WTC11 (cell line): ENCODE measurements around the gene SLC9A9. TPM values are rescaled to one million over a fixed set of nuclear protein-coding genes. Genes with fewer than 3 reads are reported as not detected.

Experiments
- ATAC-seq: fragments of 200-7000 bp; cut with Tn5 transposase; 2 replicates; pipeline ENCODE4 v1.10.0; 2021; ENCODE audit warnings: mild to moderate bottlenecking, moderate library complexity
- CTCF ChIA-PET: fragments of 300-600 bp; sonication (Branson Sonifier 250); formaldehyde crosslinking; loops from one replicate; lab custom pipeline; 2021; ENCODE audit warnings: antibody characterized with exemption; lab: Charles Lee
- POLR2A ChIA-PET: fragments of 350-600 bp; sonication (Branson Sonifier 250); formaldehyde crosslinking; loops from one replicate; lab custom pipeline; 2021; ENCODE audit warnings: antibody characterized with exemption; lab: Charles Lee
- DNase-seq: peaks from one replicate; pipeline ENCODE4 v3.0.0; 2021; ENCODE audit warnings: low spot score
- H3K27ac Mint-ChIP-seq: 2 replicates; pipeline ENCODE4 v1.8.0; 2021; ENCODE audit warnings: mixed read lengths
- H3K27me3 Mint-ChIP-seq: 2 replicates; pipeline ENCODE4 v1.8.0; 2021; ENCODE audit warnings: low read depth, mild to moderate bottlenecking, moderate library complexity, mixed read lengths
- H3K36me3 Mint-ChIP-seq: 2 replicates; pipeline ENCODE4 v1.8.0; 2021; ENCODE audit warnings: mixed read lengths
- H3K4me1 Mint-ChIP-seq: 2 replicates; pipeline ENCODE4 v1.8.0; 2022; ENCODE audit warnings: mixed read lengths
- H3K4me3 Mint-ChIP-seq: 2 replicates; pipeline ENCODE4 v1.8.0; 2021; ENCODE audit warnings: mild to moderate bottlenecking, moderate library complexity, mixed read lengths
- H3K9me3 Mint-ChIP-seq: 2 replicates; pipeline ENCODE4 v1.8.0; 2021; ENCODE audit warnings: mixed read lengths
- AFF4 ChIP-seq: sonication (generic); formaldehyde crosslinking; IDR thresholded peaks from 2 replicates; pipeline ENCODE4 v1.8.1; 2023; ENCODE audit warnings: mild to moderate bottlenecking, missing genetic modification reagents, borderline replicate concordance
- ETV6 ChIP-seq: sonication (generic); formaldehyde crosslinking; IDR thresholded peaks from 2 replicates; pipeline ENCODE4 v1.8.1; 2022; ENCODE audit warnings: mild to moderate bottlenecking, missing genetic modification reagents
- MYBL2 ChIP-seq: sonication (generic); formaldehyde crosslinking; IDR thresholded peaks from 2 replicates; pipeline ENCODE4 v1.8.1; 2023; ENCODE audit warnings: mild to moderate bottlenecking, moderate library complexity, missing genetic modification reagents
- NR1H2 ChIP-seq: sonication (generic); formaldehyde crosslinking; IDR thresholded peaks from 2 replicates; pipeline ENCODE4 v1.9.0; 2021; ENCODE audit warnings: mild to moderate bottlenecking, moderate library complexity, missing genetic modification reagents
- NR2C2 ChIP-seq: sonication (generic); formaldehyde crosslinking; IDR thresholded peaks from 2 replicates; pipeline ENCODE4 v1.8.0; 2022; ENCODE audit warnings: mild to moderate bottlenecking, missing genetic modification reagents
- NR3C1 ChIP-seq: sonication (generic); formaldehyde crosslinking; conservative IDR thresholded peaks from 2 replicates; pipeline ENCODE4 v1.8.1; 2023; ENCODE audit warnings: low read depth, mild to moderate bottlenecking, missing genetic modification reagents
- PRDM15 ChIP-seq: sonication (generic); formaldehyde crosslinking; IDR thresholded peaks from 2 replicates; pipeline ENCODE4 v1.8.0; 2022; ENCODE audit warnings: missing genetic modification reagents
- RELA ChIP-seq: sonication (generic); formaldehyde crosslinking; IDR thresholded peaks from 2 replicates; pipeline ENCODE4 v1.8.1; 2022; ENCODE audit warnings: missing genetic modification reagents, mild to moderate bottlenecking, borderline replicate concordance
- TEAD1 ChIP-seq: sonication (generic); formaldehyde crosslinking; IDR thresholded peaks from 2 replicates; pipeline ENCODE4 v1.8.0; 2022; ENCODE audit warnings: mild to moderate bottlenecking, missing genetic modification reagents
- ZNF232 ChIP-seq: sonication (generic); formaldehyde crosslinking; IDR thresholded peaks from 2 replicates; pipeline ENCODE4 v1.8.0; 2022; ENCODE audit warnings: mild to moderate bottlenecking, missing genetic modification reagents
- ZNF263 ChIP-seq: sonication (generic); formaldehyde crosslinking; IDR thresholded peaks from 2 replicates; pipeline ENCODE4 v1.8.1; 2022; ENCODE audit warnings: low read depth, mild to moderate bottlenecking, moderate library complexity, missing genetic modification reagents
- ZNF396 ChIP-seq: fragments of 250-450 bp; sonication (Bioruptor Pico); IDR thresholded peaks from 2 replicates; pipeline ENCODE4 v1.8.0; 2021; ENCODE audit warnings: mild to moderate bottlenecking, moderate library complexity, borderline replicate concordance
- ZNF425 ChIP-seq: fragments of 250-450 bp; sonication (Bioruptor Pico); conservative IDR thresholded peaks from 2 replicates; pipeline ENCODE4 v1.9.0; 2021; ENCODE audit warnings: mild to moderate bottlenecking
- ZNF512 ChIP-seq: sonication (generic); formaldehyde crosslinking; IDR thresholded peaks from 2 replicates; pipeline ENCODE4 v1.8.1; 2022; ENCODE audit warnings: missing genetic modification reagents, borderline replicate concordance
- total RNA-seq: library from RNA; stranded (reverse); gene quantifications from 3 replicates; pipeline ENCODE4 v1.2.3, GENCODE V29; 2021

The SLC9A9 gene
- total RNA-seq, 1 experiment from 2014 or later, result 1.2 TPM

GRCh38 chr3:143445118-143445517 lies 403.1 kb downstream of the SLC9A9 start:
- no peak for ATAC-seq
- no peak overlapping the region for H3K27ac Mint-ChIP-seq
- ChIA-PET POLR2A (no interaction called here), CTCF (no interaction called here)
- no peaks in the 10 kb centered on the region for H3K27me3 Mint-ChIP-seq
- peaks cover 8% of the 10 kb centered on the region for H3K4me1 Mint-ChIP-seq
- H3K4me3 Mint-ChIP-seq, result no peak overlapping the region
- no peak for DNase-seq
- H3K36me3 Mint-ChIP-seq, result no peaks in the 10 kb centered on the region
- H3K9me3 Mint-ChIP-seq, result peaks cover 14% of the 10 kb centered on the region
- no peak for TF ChIP-seq NR3C1

GRCh38 chr3:143443851-143444331 lies 404.4 kb downstream of the SLC9A9 start:
- ChIA-PET POLR2A (no interaction called here), CTCF (interaction anchor here (1.1 kb wide), 1 partner anchor 10 kb away, joined by 4 read pairs; no protein-coding TSS in a partner anchor)
- no peaks in the 10 kb centered on the region for H3K27me3 Mint-ChIP-seq
- ATAC-seq, result no peak
- no peak overlapping the region for H3K27ac Mint-ChIP-seq
- H3K4me1 Mint-ChIP-seq, result peaks cover 13% of the 10 kb centered on the region
- no peak overlapping the region for H3K4me3 Mint-ChIP-seq
- no peaks in the 10 kb centered on the region for H3K36me3 Mint-ChIP-seq
- TF ChIP-seq AFF4 (CRISPR knock-in tag) (no peak), ZNF512 (no peak)
- DNase-seq, result no peak
- peaks cover 14% of the 10 kb centered on the region for H3K9me3 Mint-ChIP-seq

GRCh38 chr3:143442814-143443447 lies 405.3 kb downstream of the SLC9A9 start:
- no peak for ATAC-seq
- ChIA-PET CTCF (interaction anchor here (1.0 kb wide), 1 partner anchor 9 kb away, joined by 3 read pairs; no protein-coding TSS in a partner anchor), POLR2A (no interaction called here)
- no peak overlapping the region for H3K27ac Mint-ChIP-seq
- no peak for TF ChIP-seq ETV6 (CRISPR knock-in tag)
- TF ChIP-seq ZNF263 (CRISPR knock-in tag), result no peak
- TF ChIP-seq RELA (CRISPR knock-in tag), result no peak
- TF ChIP-seq MYBL2, result no peak
- no peak for TF ChIP-seq PRDM15
- no peak for TF ChIP-seq NR1H2 (CRISPR knock-in tag)
- TF ChIP-seq ZNF425 (CRISPR knock-in tag), result no peak
- no peak for TF ChIP-seq ZNF232 (CRISPR knock-in tag)
- TF ChIP-seq NR2C2 (CRISPR knock-in tag), result no peak
- no peak for TF ChIP-seq TEAD1
- TF ChIP-seq ZNF396 (CRISPR knock-in tag), result no peak
- no peak for DNase-seq
- no peaks in the 10 kb centered on the region for H3K36me3 Mint-ChIP-seq
- H3K9me3 Mint-ChIP-seq, result peaks cover 14% of the 10 kb centered on the region
- H3K4me3 Mint-ChIP-seq, result no peak overlapping the region
- H3K27me3 Mint-ChIP-seq, result no peaks in the 10 kb centered on the region
- H3K4me1 Mint-ChIP-seq, result peaks cover 13% of the 10 kb centered on the region
